Measurements from ENCODE around the gene RUSF1. TPM values are rescaled to one million over a fixed set of nuclear protein-coding genes. Genes with fewer than 3 reads are reported as not detected.

Gene RUSF1
- total and polyA plus RNA-seq, 4 donors: 21.8 to 73.1 (median 49.5) TPM

DNA sequence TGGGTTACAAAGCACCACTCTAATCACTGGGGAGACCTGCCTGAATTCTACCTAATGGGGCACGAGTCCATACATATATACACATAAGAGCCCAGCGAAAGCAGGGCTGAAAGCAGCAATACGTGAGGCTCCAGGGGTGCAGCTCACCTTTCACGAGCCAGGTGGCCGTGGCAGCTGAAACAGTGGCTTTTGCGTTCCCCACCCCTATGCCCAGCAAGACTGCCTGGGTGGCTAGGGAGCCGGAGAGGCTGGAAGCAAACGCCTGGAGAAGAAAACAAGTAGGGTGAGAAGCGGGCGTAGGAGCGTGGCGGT, 618 bp downstream of the RUSF1 start:
- H3K36me3 ChIP-seq (ENCODE audit: control insufficient read depth in 4 of 4, insufficient read depth in 3 of 4, low read depth in 1 of 4, low read length in 3 of 4): peaks cover 0 to 3% (median 0%) of the 10 kb centered on the region in 4 donors
- no peak for TF ChIP-seq JUND (IDR thresholded peaks at IDR 0.05)
- no peak for TF ChIP-seq FOXA1 (IDR thresholded peaks at IDR 0.05)
- TF ChIP-seq, protein P1, sequence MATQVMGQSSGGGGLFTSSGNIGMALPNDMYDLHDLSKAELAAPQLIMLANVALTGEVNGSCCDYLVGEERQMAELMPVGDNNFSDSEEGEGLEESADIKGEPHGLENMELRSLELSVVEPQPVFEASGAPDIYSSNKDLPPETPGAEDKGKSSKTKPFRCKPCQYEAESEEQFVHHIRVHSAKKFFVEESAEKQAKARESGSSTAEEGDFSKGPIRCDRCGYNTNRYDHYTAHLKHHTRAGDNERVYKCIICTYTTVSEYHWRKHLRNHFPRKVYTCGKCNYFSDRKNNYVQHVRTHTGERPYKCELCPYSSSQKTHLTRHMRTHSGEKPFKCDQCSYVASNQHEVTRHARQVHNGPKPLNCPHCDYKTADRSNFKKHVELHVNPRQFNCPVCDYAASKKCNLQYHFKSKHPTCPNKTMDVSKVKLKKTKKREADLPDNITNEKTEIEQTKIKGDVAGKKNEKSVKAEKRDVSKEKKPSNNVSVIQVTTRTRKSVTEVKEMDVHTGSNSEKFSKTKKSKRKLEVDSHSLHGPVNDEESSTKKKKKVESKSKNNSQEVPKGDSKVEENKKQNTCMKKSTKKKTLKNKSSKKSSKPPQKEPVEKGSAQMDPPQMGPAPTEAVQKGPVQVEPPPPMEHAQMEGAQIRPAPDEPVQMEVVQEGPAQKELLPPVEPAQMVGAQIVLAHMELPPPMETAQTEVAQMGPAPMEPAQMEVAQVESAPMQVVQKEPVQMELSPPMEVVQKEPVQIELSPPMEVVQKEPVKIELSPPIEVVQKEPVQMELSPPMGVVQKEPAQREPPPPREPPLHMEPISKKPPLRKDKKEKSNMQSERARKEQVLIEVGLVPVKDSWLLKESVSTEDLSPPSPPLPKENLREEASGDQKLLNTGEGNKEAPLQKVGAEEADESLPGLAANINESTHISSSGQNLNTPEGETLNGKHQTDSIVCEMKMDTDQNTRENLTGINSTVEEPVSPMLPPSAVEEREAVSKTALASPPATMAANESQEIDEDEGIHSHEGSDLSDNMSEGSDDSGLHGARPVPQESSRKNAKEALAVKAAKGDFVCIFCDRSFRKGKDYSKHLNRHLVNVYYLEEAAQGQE (IDR thresholded peaks at IDR 0.05): no peak
- TF ChIP-seq GABPA (IDR thresholded peaks at IDR 0.05 in 1 of 2, conservative IDR thresholded peaks at IDR 0.05 in 1 of 2): no peak
- H3K9me3 ChIP-seq (ENCODE audit: control insufficient read depth in 4 of 4, low read length in 3 of 4): no peaks in the 10 kb centered on the region
- peaks cover 7 to 58% (median 40%) of the 10 kb centered on the region in 4 donors for H3K4me1 ChIP-seq (ENCODE audit: control insufficient read depth in 4 of 4, insufficient read depth in 4 of 4, low read length in 3 of 4)
- H3K9ac ChIP-seq (ENCODE audit: low read depth in 1 of 2, low read length in 2 of 2): peak overlapping the region; percentile 80 to 100
- peak overlapping the region; percentile 74 to 88 for H3K27ac ChIP-seq (ENCODE audit: low read depth in 1 of 2, low read length in 2 of 2)
- H3K4me3 ChIP-seq (ENCODE audit: low read depth in 1 of 3, low read length in 3 of 3): peak overlapping the region; percentile 89 to 97 (median 90)
- no peak for DNase-seq (ENCODE audit: low spot score)
- H3K27me3 ChIP-seq (ENCODE audit: control insufficient read depth in 4 of 4, insufficient read depth in 4 of 4, low read length in 3 of 4): no peaks in the 10 kb centered on the region
- 1% methylated on average over 12 of the region's 12 CpGs for WGBS

DNA sequence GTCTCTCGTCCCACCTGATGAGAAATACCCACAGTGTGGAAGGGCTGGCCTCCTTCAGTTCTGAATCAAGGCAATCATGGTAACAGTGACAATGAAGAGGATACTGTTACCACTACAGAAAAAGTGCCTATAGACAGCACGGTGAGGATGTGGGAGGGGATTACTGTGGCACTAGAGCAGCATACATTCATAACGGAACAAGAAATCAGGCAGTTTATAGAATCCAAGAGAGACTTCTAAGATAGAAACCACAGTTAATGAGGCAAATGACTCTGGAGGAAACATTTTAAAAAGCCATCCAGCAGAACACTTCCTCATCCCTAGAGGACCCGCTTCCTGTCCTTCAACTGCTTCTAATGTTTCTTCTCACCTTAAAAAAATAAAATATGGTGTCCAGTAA, 2.7 kb downstream of the RUSF1 start:
- 82% methylated on average over 4 of the region's 4 CpGs for WGBS
- Histone ChIP-seq H3K4me1 (ENCODE audit: control insufficient read depth in 4 of 4, insufficient read depth in 4 of 4, low read length in 3 of 4) (peaks cover 12 to 79% (median 60%) of the 10 kb centered on the region in 4 donors), H3K27ac (ENCODE audit: low read depth in 1 of 2, low read length in 2 of 2) (no peak overlapping the region), H3K9ac (ENCODE audit: low read depth in 1 of 2, low read length in 2 of 2) (no peak overlapping the region), H3K4me3 (ENCODE audit: low read depth in 1 of 3, low read length in 3 of 3) (no peak overlapping the region), H3K27me3 (ENCODE audit: control insufficient read depth in 4 of 4, insufficient read depth in 4 of 4, low read length in 3 of 4) (no peaks in the 10 kb centered on the region), H3K36me3 (ENCODE audit: control insufficient read depth in 4 of 4, insufficient read depth in 3 of 4, low read depth in 1 of 4, low read length in 3 of 4) (peaks cover 0 to 3% (median 0%) of the 10 kb centered on the region in 4 donors), H3K9me3 (ENCODE audit: control insufficient read depth in 4 of 4, low read length in 3 of 4) (no peaks in the 10 kb centered on the region)
- TF ChIP-seq JUND (IDR thresholded peaks at IDR 0.05): no peak
- no peak for TF ChIP-seq RXRA (IDR thresholded peaks at IDR 0.05)
- TF ChIP-seq, protein P2, sequence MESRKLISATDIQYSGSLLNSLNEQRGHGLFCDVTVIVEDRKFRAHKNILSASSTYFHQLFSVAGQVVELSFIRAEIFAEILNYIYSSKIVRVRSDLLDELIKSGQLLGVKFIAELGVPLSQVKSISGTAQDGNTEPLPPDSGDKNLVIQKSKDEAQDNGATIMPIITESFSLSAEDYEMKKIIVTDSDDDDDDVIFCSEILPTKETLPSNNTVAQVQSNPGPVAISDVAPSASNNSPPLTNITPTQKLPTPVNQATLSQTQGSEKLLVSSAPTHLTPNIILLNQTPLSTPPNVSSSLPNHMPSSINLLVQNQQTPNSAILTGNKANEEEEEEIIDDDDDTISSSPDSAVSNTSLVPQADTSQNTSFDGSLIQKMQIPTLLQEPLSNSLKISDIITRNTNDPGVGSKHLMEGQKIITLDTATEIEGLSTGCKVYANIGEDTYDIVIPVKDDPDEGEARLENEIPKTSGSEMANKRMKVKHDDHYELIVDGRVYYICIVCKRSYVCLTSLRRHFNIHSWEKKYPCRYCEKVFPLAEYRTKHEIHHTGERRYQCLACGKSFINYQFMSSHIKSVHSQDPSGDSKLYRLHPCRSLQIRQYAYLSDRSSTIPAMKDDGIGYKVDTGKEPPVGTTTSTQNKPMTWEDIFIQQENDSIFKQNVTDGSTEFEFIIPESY (IDR thresholded peaks at IDR 0.05): no peak
- TF ChIP-seq GABPA (IDR thresholded peaks at IDR 0.05 in 1 of 2, conservative IDR thresholded peaks at IDR 0.05 in 1 of 2): no peak
- TF ChIP-seq NR2F2 (IDR thresholded peaks at IDR 0.05): no peak
- TF ChIP-seq, protein P3, sequence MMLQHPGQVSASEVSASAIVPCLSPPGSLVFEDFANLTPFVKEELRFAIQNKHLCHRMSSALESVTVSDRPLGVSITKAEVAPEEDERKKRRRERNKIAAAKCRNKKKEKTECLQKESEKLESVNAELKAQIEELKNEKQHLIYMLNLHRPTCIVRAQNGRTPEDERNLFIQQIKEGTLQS (IDR thresholded peaks at IDR 0.05): no peak
- TF ChIP-seq, protein P1 (IDR thresholded peaks at IDR 0.05): no peak
- TF ChIP-seq, protein P4, sequence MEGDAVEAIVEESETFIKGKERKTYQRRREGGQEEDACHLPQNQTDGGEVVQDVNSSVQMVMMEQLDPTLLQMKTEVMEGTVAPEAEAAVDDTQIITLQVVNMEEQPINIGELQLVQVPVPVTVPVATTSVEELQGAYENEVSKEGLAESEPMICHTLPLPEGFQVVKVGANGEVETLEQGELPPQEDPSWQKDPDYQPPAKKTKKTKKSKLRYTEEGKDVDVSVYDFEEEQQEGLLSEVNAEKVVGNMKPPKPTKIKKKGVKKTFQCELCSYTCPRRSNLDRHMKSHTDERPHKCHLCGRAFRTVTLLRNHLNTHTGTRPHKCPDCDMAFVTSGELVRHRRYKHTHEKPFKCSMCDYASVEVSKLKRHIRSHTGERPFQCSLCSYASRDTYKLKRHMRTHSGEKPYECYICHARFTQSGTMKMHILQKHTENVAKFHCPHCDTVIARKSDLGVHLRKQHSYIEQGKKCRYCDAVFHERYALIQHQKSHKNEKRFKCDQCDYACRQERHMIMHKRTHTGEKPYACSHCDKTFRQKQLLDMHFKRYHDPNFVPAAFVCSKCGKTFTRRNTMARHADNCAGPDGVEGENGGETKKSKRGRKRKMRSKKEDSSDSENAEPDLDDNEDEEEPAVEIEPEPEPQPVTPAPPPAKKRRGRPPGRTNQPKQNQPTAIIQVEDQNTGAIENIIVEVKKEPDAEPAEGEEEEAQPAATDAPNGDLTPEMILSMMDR (IDR thresholded peaks at IDR 0.05; ENCODE audit: low read depth, low read length, missing input control): no peak
- TF ChIP-seq HNF4G (IDR thresholded peaks at IDR 0.05): no peak
- no peak for TF ChIP-seq HNF4A (conservative IDR thresholded peaks at IDR 0.05)
- no peak for TF ChIP-seq FOXA2 (IDR thresholded peaks at IDR 0.05)
- no peak for TF ChIP-seq FOXA1 (IDR thresholded peaks at IDR 0.05)
- no peak for TF ChIP-seq TAF1 (conservative IDR thresholded peaks at IDR 0.05)
- TF ChIP-seq, protein P5, sequence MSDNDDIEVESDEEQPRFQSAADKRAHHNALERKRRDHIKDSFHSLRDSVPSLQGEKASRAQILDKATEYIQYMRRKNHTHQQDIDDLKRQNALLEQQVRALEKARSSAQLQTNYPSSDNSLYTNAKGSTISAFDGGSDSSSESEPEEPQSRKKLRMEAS (IDR thresholded peaks at IDR 0.05): no peak
- no peak for TF ChIP-seq SP1 (IDR thresholded peaks at IDR 0.05)
- TF ChIP-seq EGR1 (IDR thresholded peaks at IDR 0.05; ENCODE audit: low read depth in 2 of 2): no peak
- no peak for TF ChIP-seq YY1 (IDR thresholded peaks at IDR 0.05)
- no peak for TF ChIP-seq RAD21 (IDR thresholded peaks at IDR 0.05)
- no peak for DNase-seq (ENCODE audit: low spot score)

Data from liver (tissue), 9 donors.